AML-193 (cell line): ENCODE results near the gene CAMKK1.
"Not testable (repeated sequence)": the region's sequence is repeated elsewhere in the genome, so short reads cannot be mapped to it uniquely, and the experiment has no call there.

ENCODE experiments used
- DNase-seq, 2 experiments: peaks; one replicate each; lab custom pipeline; 2025; lab: John Stamatoyannopoulos, UW

Gene CAMKK1

GRCh38 chr17:3879591-3880417 lies 13.0 kb downstream of the CAMKK1 start:
- DNase-seq = no peak

- DNase-seq = no peak
Measured at GRCh38 chr17:3879186-3879585, 13.7 kb downstream of the CAMKK1 start.

- no peak for DNase-seq
Measured at GRCh38 chr17:3877220-3877619, 15.6 kb downstream of the CAMKK1 start.

DNA sequence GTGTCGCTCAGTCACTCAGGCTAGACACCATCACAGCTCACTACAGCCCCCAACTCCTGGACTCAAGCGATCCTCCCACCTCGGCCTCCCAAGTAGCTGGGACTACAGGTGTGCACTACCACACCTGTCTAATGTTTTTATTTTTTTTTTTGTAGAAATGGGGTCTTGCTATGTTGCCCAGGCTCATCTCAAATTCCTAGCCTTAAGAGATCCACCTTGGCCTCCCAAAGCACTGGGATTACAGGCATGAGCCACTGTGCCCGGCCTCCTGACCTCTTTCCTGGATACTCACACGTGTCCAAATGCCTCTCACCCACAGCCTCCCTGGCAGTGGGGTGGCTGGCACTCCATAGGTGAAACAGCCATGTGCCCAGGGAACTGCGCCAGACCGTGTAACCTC lies 17.5 kb downstream of the CAMKK1 start:
- no peak for DNase-seq

DNA sequence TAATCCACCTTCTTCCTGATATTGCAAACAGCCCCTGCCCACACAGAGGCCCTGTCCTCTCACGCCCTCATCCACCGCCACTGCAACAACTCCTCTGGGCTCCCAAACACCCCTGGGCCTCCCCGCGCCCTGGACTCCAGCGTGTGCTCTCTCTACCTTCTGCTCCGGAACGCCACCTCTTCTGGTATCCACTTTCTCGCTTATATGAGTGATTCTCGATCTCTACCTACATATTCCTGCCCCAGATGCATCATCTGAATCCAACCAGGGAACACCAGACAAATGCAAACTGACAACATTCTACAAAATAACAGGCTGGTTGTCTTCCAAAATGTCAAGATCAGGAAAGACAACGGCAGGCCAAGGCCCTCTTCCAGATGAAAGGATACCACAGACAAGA lies 19.0 kb downstream of the CAMKK1 start:
- DNase-seq = no peak

GRCh38 chr17:3870871-3871306 lies 22.0 kb downstream of the CAMKK1 start:
- no peak for DNase-seq

DNA sequence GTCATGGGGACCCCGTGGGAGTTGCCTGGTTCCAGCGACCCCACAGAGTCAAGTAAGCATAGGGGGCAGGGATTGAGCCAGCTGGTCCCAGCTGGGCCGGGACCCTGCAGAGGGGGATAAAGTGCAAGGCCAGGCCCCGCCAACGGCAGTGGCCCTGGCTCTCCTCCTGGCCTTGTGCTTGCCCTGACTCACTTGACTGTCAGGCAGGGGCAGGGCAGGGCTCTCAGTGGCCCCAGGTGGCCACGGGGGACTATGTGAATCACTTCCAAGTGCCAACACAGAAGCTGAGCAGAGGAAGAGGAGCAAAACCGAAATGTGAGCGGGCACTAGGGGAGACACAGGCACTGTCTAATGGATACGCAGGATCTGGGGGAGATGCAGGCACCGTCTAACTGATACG lies 25.2 kb downstream of the CAMKK1 start:
- DNase-seq = no peak

DNA sequence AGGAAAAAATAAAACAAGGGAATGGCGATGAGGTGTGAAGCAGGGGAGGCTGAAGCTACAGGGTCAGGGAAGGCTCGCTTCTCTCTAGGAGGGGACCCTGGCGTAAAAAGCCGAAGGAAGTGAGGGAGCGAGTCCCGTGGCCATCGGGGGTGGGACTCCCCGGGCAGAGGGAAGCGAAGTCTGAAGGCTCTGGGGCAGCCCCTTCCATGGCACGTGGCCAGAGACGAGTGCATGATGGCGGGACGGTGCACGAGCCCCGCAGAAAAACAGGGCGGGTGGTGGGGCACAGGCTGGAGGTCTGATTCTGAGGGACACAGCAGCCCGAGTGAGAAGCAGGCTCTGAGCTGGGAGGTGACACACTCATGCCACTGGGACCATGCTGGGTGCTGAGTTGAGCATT lies 25.7 kb downstream of the CAMKK1 start:
- DNase-seq = no peak

GRCh38 chr17:3866276-3866675 lies 26.6 kb downstream of the CAMKK1 start:
- DNase-seq = no peak

DNA sequence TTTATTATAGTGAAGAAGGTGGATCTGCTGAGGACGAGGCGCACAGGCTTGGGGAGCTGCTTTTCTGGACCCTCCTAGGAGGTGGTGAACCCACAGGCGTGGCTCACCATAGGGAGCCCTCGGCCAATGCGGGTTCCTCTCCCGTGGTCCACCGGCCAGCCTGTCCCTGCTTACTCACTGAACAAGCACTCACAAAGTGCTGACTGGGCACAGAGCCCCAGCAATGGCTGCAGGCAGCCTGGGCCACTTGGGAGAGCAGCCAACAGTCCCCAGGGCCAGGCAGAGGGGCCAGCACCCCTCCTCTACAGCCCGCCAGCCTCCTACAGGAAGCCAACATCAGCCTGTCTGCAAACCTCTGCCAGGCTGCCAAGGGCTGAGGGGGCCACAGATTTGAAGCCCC lies 27.7 kb downstream of the CAMKK1 start:
- no peak for DNase-seq

- no peak for DNase-seq
Measured at GRCh38 chr17:3864534-3864933, 28.3 kb downstream of the CAMKK1 start.

- DNase-seq = no peak
Measured at GRCh38 chr17:3861761-3862681, 30.8 kb downstream of the CAMKK1 start.

- no peak for DNase-seq
Measured at GRCh38 chr17:3860939-3861700, 31.7 kb downstream of the CAMKK1 start.

GRCh38 chr17:3859940-3860339 lies 32.9 kb downstream of the CAMKK1 start:
- no peak for DNase-seq

- no peak for DNase-seq
Measured at GRCh38 chr17:3857261-3858105, 35.4 kb downstream of the CAMKK1 start.

DNA sequence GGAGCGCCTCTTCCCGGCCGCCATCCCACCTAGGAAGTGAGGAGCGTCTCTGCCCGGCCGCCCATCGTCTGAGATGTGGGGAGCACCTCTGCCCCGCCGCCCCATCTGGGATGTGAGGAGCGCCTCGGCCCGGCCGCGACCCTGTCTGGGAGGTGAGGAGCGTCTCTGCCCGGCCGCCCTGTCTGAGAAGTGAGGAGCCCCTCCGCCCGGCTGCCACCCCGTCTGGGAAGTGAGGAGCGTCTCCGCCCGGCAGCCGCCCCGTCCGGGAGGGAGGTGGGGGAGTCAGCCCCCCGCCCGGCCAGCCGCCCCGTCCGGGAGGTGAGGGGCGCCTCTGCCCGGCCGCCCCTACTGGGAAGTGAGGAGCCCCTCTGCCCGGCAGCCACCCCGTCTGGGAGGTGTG lies 38.6 kb downstream of the CAMKK1 start:
- DNase-seq = not testable (repeated sequence)

GRCh38 chr17:3852561-3852960 lies 40.3 kb downstream of the CAMKK1 start:
- no peak for DNase-seq

- no peak for DNase-seq
Measured at GRCh38 chr17:3851461-3852100, 41.3 kb downstream of the CAMKK1 start.

- peak in 1 of 2 experiments; percentile 9 for DNase-seq
Measured at GRCh38 chr17:3848229-3848835, 44.5 kb downstream of the CAMKK1 start.

DNA sequence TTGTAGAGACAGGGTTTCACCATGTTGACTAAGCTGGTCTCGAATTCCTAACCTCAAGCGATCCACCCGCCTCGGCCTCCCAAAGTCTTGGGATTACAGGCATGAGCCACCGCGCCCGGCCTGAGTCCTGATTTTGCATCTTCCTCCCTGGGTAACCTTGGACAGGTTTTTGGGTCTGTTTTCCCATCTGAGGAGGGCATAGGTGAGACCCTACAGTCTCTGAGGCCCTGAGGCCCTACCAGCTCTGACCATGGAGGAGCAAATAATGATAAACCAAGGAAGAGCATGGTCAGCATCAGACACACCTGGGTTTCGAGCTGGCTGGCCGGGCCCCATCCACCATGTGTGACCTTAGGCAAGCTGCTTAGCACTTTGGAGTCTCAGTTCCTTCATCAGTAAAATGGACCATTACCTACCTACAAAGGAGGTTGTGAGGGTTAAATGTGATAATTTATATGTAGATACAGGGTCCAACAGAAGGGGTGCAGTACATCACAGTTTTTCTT lies 45.6 kb downstream of the CAMKK1 start:
- DNase-seq = no peak
